K562 (cell line): ENCODE results near the gene ZBTB43.

Experiments
- BRD4 ChIP-seq: fragments of 200-600 bp; sonication (generic); IDR thresholded peaks from 2 replicates; pipeline ENCODE4 v1.6.1; 2017; ENCODE audit warnings: inconsistent platforms
- CTCF ChIP-seq, 3 experiments: IDR thresholded peaks in 2 of 3; conservative IDR thresholded peaks in 1 of 3; 2 replicates each; pipeline ENCODE4 v1.5.1; 2011 to 2012; ENCODE audit warnings: low read length in 3 of 3, mild to moderate bottlenecking in 3 of 3, control low read depth in 2 of 3, improper control_type of control experiment in 1 of 3, inconsistent platforms in 1 of 3, low read depth in 1 of 3, mixed read lengths in 1 of 3, moderate library complexity in 1 of 3; ENCODE audit not compliant: insufficient read depth in 2 of 3
- FOSL1 ChIP-seq: fragments of 200-800 bp; sonication (Bioruptor generic); conservative IDR thresholded peaks from 2 replicates; pipeline ENCODE4 v1.6.1; 2016; ENCODE audit warnings: missing genetic modification characterization, missing compliant biosample characterization
- ILF3 ChIP-seq: fragments of 450-650 bp; IDR thresholded peaks from 2 replicates; pipeline ENCODE4 v1.6.1; 2018; ENCODE audit warnings: antibody characterized with exemption, mild to moderate bottlenecking, moderate library complexity, borderline replicate concordance
- IRF1 ChIP-seq: sonication (generic); formaldehyde crosslinking; IDR thresholded peaks from 2 replicates; pipeline ENCODE4 v1.8.0; 2022; ENCODE audit warnings: missing genetic modification reagents, mild to moderate bottlenecking, borderline replicate concordance
- RNF2 ChIP-seq: sonication (generic); IDR thresholded peaks from 2 replicates; pipeline ENCODE4 v1.6.1; 2016
- SMAD4 ChIP-seq: fragments of 250-450 bp; sonication (Bioruptor Pico); conservative IDR thresholded peaks from 2 replicates; pipeline ENCODE4 v1.8.0; 2021; ENCODE audit warnings: inconsistent platforms, mild to moderate bottlenecking, moderate library complexity
- ZNF3 ChIP-seq: fragments of 250-450 bp; sonication (Bioruptor Pico); IDR thresholded peaks from 2 replicates; pipeline ENCODE4 v1.5.0; 2021; ENCODE audit warnings: mild to moderate bottlenecking, moderate library complexity

- TF ChIP-seq ILF3 (peak; percentile 95; the same call in 1 of the 2 replicates), FOSL1 (no peak; the same call in 1 of the 2 replicates), SMAD4 (CRISPR knock-in tag) (0 out of 2 replicates have a peak, but pooled peaks have one; percentile 12), ZNF3 (no peak), RNF2 (no peak), CTCF (IDR thresholded peaks at IDR 0.05 in 2 of 3, conservative IDR thresholded peaks at IDR 0.05 in 1 of 3; ENCODE audit: insufficient read depth in 2 of 3, low read depth in 1 of 3, low read length in 3 of 3) (peak; percentile 84 to 93 (median 85)), IRF1 (CRISPR knock-in tag) (no peak), BRD4 (no peak)
Observed at GRCh38 chr9:126860077-126860756, 55.4 kb downstream of the ZBTB43 start, which contains the start of gene ZBTB34.
